ENCODE results near the gene WDR31. TPM values are rescaled to one million over a fixed set of nuclear protein-coding genes. Genes with fewer than 3 reads are reported as not detected.

The WDR31 gene
- total and polyA plus RNA-seq, 2 of the 4 experiments (the other 2 are of a cell fraction) = 0.29 to 0.36 TPM

DNA sequence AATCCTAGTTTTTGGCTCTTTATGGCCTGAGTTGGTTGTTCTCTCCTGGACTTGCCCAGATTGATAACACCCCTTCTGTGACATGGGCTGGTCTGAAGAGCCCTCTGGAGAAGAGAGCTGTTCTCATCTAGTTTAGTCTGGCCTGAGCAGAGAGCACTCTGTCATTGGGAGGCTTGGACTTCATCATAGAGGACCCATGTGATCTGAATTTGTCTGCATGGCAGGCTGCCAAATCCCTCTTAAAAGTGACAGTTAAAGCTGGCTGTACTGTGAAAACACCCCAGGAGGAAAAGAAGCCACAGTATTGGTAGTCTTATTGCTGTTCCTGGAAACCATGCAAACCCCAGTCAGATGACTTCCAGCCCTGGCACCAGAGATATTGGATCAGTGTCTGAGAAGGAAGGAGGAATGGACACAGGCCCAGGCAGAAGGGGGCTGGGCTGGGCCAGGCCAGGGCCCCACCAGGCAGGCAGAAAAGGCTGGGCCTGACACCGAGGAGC, 3.7 kb upstream of the WDR31 start:
- no peak overlapping the region for H3K4me3 ChIP-seq (ENCODE audit: insufficient read depth, low read depth, low read length)
- peaks cover 17% of the 10 kb centered on the region for H3K27me3 ChIP-seq (ENCODE audit: control insufficient read depth, insufficient read depth, low read length)
- no CpG with 5 or more reads among the region's 1 CpG for WGBS, 2 experiments (ENCODE audit: extremely low coverage in 2 of 2, insufficient read length in 1 of 2)
- ChIA-PET CTCF (no interaction called here), POLR2A (ENCODE audit: unreplicated experiment) (no interaction called here)
- H4K8ac ChIP-seq (ENCODE audit: low read depth in 2 of 2, low read length in 2 of 2) = no peak overlapping the region
- no peak overlapping the region for H3K14ac ChIP-seq (replicated peaks; ENCODE audit: low read depth, low read length)
- no peak overlapping the region for H2BK15ac ChIP-seq (ENCODE audit: low read depth, low read length)
- peaks cover 0 to 4% of the 10 kb centered on the region in 2 experiments; a peak in 1 of 4 replicates for H3K79me1 ChIP-seq (ENCODE audit: low read depth in 1 of 2, low read length in 2 of 2)
- ATAC-seq (ENCODE audit: low read depth) (no peak), DNase-seq (no peak)
- peak overlapping the region; percentile 61 for H2AK9ac ChIP-seq (replicated peaks; ENCODE audit: low read depth, low read length, poor library complexity)
- H2BK5ac ChIP-seq (ENCODE audit: low read depth, low read length, poor library complexity, severe bottlenecking) = no peak overlapping the region
- H3K23ac ChIP-seq (ENCODE audit: low read depth, low read length) = no peak overlapping the region
- no peak overlapping the region for H2AK5ac ChIP-seq (ENCODE audit: low read depth, low read length)
- H4K91ac ChIP-seq (ENCODE audit: insufficient read depth, low read depth, low read length) = no peak overlapping the region
- H2BK20ac ChIP-seq (ENCODE audit: low read depth, low read length) = no peak overlapping the region
- no peak for TF ChIP-seq RCOR1 (IDR thresholded peaks at IDR 0.05; ENCODE audit: insufficient replicate concordance, low read length)
- TF ChIP-seq, protein P1, sequence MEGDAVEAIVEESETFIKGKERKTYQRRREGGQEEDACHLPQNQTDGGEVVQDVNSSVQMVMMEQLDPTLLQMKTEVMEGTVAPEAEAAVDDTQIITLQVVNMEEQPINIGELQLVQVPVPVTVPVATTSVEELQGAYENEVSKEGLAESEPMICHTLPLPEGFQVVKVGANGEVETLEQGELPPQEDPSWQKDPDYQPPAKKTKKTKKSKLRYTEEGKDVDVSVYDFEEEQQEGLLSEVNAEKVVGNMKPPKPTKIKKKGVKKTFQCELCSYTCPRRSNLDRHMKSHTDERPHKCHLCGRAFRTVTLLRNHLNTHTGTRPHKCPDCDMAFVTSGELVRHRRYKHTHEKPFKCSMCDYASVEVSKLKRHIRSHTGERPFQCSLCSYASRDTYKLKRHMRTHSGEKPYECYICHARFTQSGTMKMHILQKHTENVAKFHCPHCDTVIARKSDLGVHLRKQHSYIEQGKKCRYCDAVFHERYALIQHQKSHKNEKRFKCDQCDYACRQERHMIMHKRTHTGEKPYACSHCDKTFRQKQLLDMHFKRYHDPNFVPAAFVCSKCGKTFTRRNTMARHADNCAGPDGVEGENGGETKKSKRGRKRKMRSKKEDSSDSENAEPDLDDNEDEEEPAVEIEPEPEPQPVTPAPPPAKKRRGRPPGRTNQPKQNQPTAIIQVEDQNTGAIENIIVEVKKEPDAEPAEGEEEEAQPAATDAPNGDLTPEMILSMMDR (conservative IDR thresholded peaks at IDR 0.05; ENCODE audit: low read depth, low read length) = no peak
- TF ChIP-seq BHLHE40 (IDR thresholded peaks at IDR 0.05; ENCODE audit: low read depth, low read length) = no peak
- TF ChIP-seq, protein P2, sequence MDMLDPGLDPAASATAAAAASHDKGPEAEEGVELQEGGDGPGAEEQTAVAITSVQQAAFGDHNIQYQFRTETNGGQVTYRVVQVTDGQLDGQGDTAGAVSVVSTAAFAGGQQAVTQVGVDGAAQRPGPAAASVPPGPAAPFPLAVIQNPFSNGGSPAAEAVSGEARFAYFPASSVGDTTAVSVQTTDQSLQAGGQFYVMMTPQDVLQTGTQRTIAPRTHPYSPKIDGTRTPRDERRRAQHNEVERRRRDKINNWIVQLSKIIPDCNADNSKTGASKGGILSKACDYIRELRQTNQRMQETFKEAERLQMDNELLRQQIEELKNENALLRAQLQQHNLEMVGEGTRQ (IDR thresholded peaks at IDR 0.05; ENCODE audit: low read depth, low read length) = no peak
- TF ChIP-seq RAD21 (IDR thresholded peaks at IDR 0.05; ENCODE audit: low read length) = no peak
- no peak for TF ChIP-seq MAZ (IDR thresholded peaks at IDR 0.05; ENCODE audit: borderline replicate concordance, low read depth, low read length)
- TF ChIP-seq CHD1 (IDR thresholded peaks at IDR 0.05; ENCODE audit: low read depth, low read length) = no peak
- no peaks in the 10 kb centered on the region for H3K4me1 ChIP-seq (ENCODE audit: control insufficient read depth, insufficient read depth, low read length)
- in situ Hi-C loops (cut with MboI; ENCODE audit: low sequenced_read_pairs) (no loop called here), intact Hi-C loops (cut with micrococcal nuclease) (no loop called here), dilution Hi-C loops (cut with HindIII; ENCODE audit: low sequenced_read_pairs, unreplicated experiment) (no loop called here)
- no peak overlapping the region for H3K56ac ChIP-seq (ENCODE audit: extremely low read depth, insufficient read depth, low read length)
- H3K36me3 ChIP-seq (ENCODE audit: control insufficient read depth, insufficient read depth, low read length) = no peaks in the 10 kb centered on the region
- no peak overlapping the region for H3K4me2 ChIP-seq (ENCODE audit: low read depth, low read length)
- H2BK120ac ChIP-seq (ENCODE audit: low read depth, low read length) = no peak overlapping the region
- H3K27ac ChIP-seq (ENCODE audit: insufficient read depth, low read length) = no peak overlapping the region
- no peak overlapping the region for H3K4ac ChIP-seq (ENCODE audit: low read depth, low read length)
- H4K20me1 ChIP-seq (ENCODE audit: insufficient read depth, low read length) = no peaks in the 10 kb centered on the region
- H3K18ac ChIP-seq (ENCODE audit: low read depth, low read length) = no peak overlapping the region
- H4K5ac ChIP-seq (ENCODE audit: low read depth, low read length) = no peak overlapping the region
- peaks cover 10% of the 10 kb centered on the region for H3K9me1 ChIP-seq (ENCODE audit: insufficient read depth, low read length)
- BruUV-seq (replicated peaks) = no TSS peak
- H3K9ac ChIP-seq (ENCODE audit: low read depth, low read length) = no peak overlapping the region
- H2AFZ ChIP-seq (replicated peaks; ENCODE audit: low read length, poor library complexity) = no peak overlapping the region
- H3K9me3 ChIP-seq (ENCODE audit: control insufficient read depth, insufficient read depth, low read length) = no peaks in the 10 kb centered on the region

All from IMR-90 (cell line).